HUES64 (cell line): ENCODE results near the gene SPATA9.
"Not testable (repeated sequence)": the region's sequence is repeated elsewhere in the genome, so short reads cannot be mapped to it uniquely, and the experiment has no call there.

ENCODE experiments used
- H3K27ac ChIP-seq: 2 replicates; pipeline ENCODE4 v1.7.0; 2013; ENCODE audit warnings: low read depth, low read length, inconsistent platforms
- H3K27me3 ChIP-seq: 2 replicates; pipeline ENCODE4 v1.6.1; 2013; ENCODE audit warnings: mild to moderate bottlenecking, low read length; ENCODE audit not compliant: insufficient read depth
- H3K36me3 ChIP-seq: 2 replicates; pipeline ENCODE4 v1.6.1; 2013; ENCODE audit warnings: mild to moderate bottlenecking, low read length; ENCODE audit not compliant: insufficient read depth
- H3K4me1 ChIP-seq: 2 replicates; pipeline ENCODE4 v1.6.1; 2013; ENCODE audit warnings: mild to moderate bottlenecking, low read length, moderate library complexity; ENCODE audit not compliant: insufficient read depth
- H3K4me3 ChIP-seq: 2 replicates; pipeline ENCODE4 v1.5.1; 2013; ENCODE audit warnings: mild to moderate bottlenecking, low read length, moderate library complexity
- H3K9ac ChIP-seq: 2 replicates; pipeline ENCODE4 v1.6.1; 2013; ENCODE audit warnings: mild to moderate bottlenecking, low read depth, low read length
- H3K9me3 ChIP-seq: 2 replicates; pipeline ENCODE4 v1.6.1; 2013; ENCODE audit warnings: low read depth, low read length; ENCODE audit not compliant: insufficient read depth
- WGBS: fragments of 150-250, 120-280 bp; methylation state at CpG from one replicate; pipeline ENCODE4 v1.1.7; 2013; ENCODE audit warnings: missing lambda C conversion rate; 5-methylcytosine and 5-hydroxymethylcytosine counted together

SPATA9 gene

GRCh38 chr5:95649842-95650620 is 32.8 kb downstream of the SPATA9 start:
- Histone ChIP-seq H3K9ac (no peak overlapping the region), H3K36me3 (no peaks in the 10 kb centered on the region), H3K27me3 (no peaks in the 10 kb centered on the region), H3K27ac (no peak overlapping the region), H3K4me3 (no peak overlapping the region), H3K9me3 (no peaks in the 10 kb centered on the region), H3K4me1 (peaks cover 6% of the 10 kb centered on the region; the same call in 1 of the 2 replicates)

- Histone ChIP-seq H3K27ac (no peak overlapping the region), H3K27me3 (no peaks in the 10 kb centered on the region), H3K4me1 (peaks cover 6% of the 10 kb centered on the region; the same call in 1 of the 2 replicates), H3K4me3 (no peak overlapping the region), H3K9ac (no peak overlapping the region), H3K36me3 (no peaks in the 10 kb centered on the region), H3K9me3 (no peaks in the 10 kb centered on the region)
These were observed 33.5 kb downstream of the SPATA9 start for GRCh38 chr5:95649274-95649673.

GRCh38 chr5:95647886-95648860 is 34.6 kb downstream of the SPATA9 start:
- H3K27me3 ChIP-seq = no peaks in the 10 kb centered on the region
- no peaks in the 10 kb centered on the region for H3K36me3 ChIP-seq
- H3K27ac ChIP-seq = no peak overlapping the region
- H3K4me1 ChIP-seq = peaks cover 6% of the 10 kb centered on the region; the same call in 1 of the 2 replicates
- no peak overlapping the region for H3K4me3 ChIP-seq
- H3K9ac ChIP-seq = no peak overlapping the region
- WGBS = 96% methylated on average over 10 of the region's 12 CpGs
- H3K9me3 ChIP-seq = no peaks in the 10 kb centered on the region

- Histone ChIP-seq H3K27ac (peak within 1 kb of the TSS; percentile 63; the same call in 1 of the 2 replicates), H3K4me3 (peak within 1 kb of the TSS; percentile 65), H3K9me3 (no peaks in the 10 kb centered on the region), H3K36me3 (no peaks in the 10 kb centered on the region), H3K9ac (peak within 1 kb of the TSS; percentile 72), H3K27me3 (no peaks in the 10 kb centered on the region), H3K4me1 (peaks cover 6% of the 10 kb centered on the region; the same call in 1 of the 2 replicates)
- 10% methylated on average over 60 of the region's 60 CpGs for WGBS
These were observed 36.0 kb downstream of the SPATA9 start, which contains the start of gene RFESD for GRCh38 chr5:95646569-95647431. RFESD (plus strand) TSS chr5:95646777; CDS start chr5:95652272, 5,495 bp downstream.

GRCh38 chr5:95646226-95646568 is 36.6 kb downstream of the SPATA9 start:
- not testable (repeated sequence) for H3K4me1 ChIP-seq, H3K9me3 ChIP-seq, H3K27ac ChIP-seq, H3K9ac ChIP-seq, H3K27me3 ChIP-seq, H3K36me3 ChIP-seq
- H3K4me3 ChIP-seq = peak overlapping the region; percentile 65
- 94% methylated on average over 17 of the region's 17 CpGs for WGBS

GRCh38 chr5:95644351-95645042 is 38.3 kb downstream of the SPATA9 start:
- H3K4me3 ChIP-seq = no peak overlapping the region
- H3K4me1 ChIP-seq = peaks cover 6% of the 10 kb centered on the region; the same call in 1 of the 2 replicates
- H3K36me3 ChIP-seq = no peaks in the 10 kb centered on the region
- no peak overlapping the region for H3K9ac ChIP-seq
- H3K27ac ChIP-seq = no peak overlapping the region
- no peaks in the 10 kb centered on the region for H3K27me3 ChIP-seq
- WGBS = 39% methylated on average over 4 of the region's 4 CpGs
- no peaks in the 10 kb centered on the region for H3K9me3 ChIP-seq

GRCh38 chr5:95643152-95643551 is 39.6 kb downstream of the SPATA9 start:
- 95% methylated on average over 7 of the region's 7 CpGs for WGBS
- Histone ChIP-seq H3K27ac (no peak overlapping the region), H3K4me1 (peaks cover 6% of the 10 kb centered on the region; the same call in 1 of the 2 replicates)

GRCh38 chr5:95641741-95642220 is 41.0 kb downstream of the SPATA9 start:
- H3K36me3 ChIP-seq = no peaks in the 10 kb centered on the region
- no peaks in the 10 kb centered on the region for H3K4me1 ChIP-seq
- no peak overlapping the region for H3K4me3 ChIP-seq
- H3K9ac ChIP-seq = no peak overlapping the region
- H3K27ac ChIP-seq = no peak overlapping the region
- H3K9me3 ChIP-seq = no peaks in the 10 kb centered on the region
- no peaks in the 10 kb centered on the region for H3K27me3 ChIP-seq
- 94% methylated on average over 5 of the region's 5 CpGs for WGBS

More at GRCh38 chr5:95643152-95643551, 39.6 kb downstream of the SPATA9 start:
- Histone ChIP-seq H3K9ac (no peak overlapping the region), H3K9me3 (no peaks in the 10 kb centered on the region), H3K4me3 (no peak overlapping the region), H3K36me3 (no peaks in the 10 kb centered on the region), H3K27me3 (no peaks in the 10 kb centered on the region)

- WGBS = 92% methylated on average over 3 of the region's 3 CpGs
- Histone ChIP-seq H3K9ac (no peak overlapping the region), H3K27ac (no peak overlapping the region), H3K4me3 (no peak overlapping the region), H3K9me3 (no peaks in the 10 kb centered on the region), H3K4me1 (no peaks in the 10 kb centered on the region), H3K36me3 (no peaks in the 10 kb centered on the region), H3K27me3 (no peaks in the 10 kb centered on the region)
These were observed 44.2 kb downstream of the SPATA9 start for GRCh38 chr5:95638632-95639031.

- Histone ChIP-seq H3K4me3 (no peak overlapping the region), H3K36me3 (no peaks in the 10 kb centered on the region), H3K27me3 (no peaks in the 10 kb centered on the region), H3K9me3 (peaks cover under 1% of the 10 kb centered on the region; the same call in 1 of the 2 replicates), H3K9ac (no peak overlapping the region), H3K4me1 (no peaks in the 10 kb centered on the region), H3K27ac (no peak overlapping the region)
- 89% methylated on average over 3 of the region's 3 CpGs for WGBS
These were observed 48.7 kb downstream of the SPATA9 start for GRCh38 chr5:95634081-95634480.
